ENCODE results near the gene RAPGEF1. TPM values are rescaled to one million over a fixed set of nuclear protein-coding genes. Genes with fewer than 3 reads are reported as not detected.
"Not testable (repeated sequence)": the region's sequence is repeated elsewhere in the genome, so short reads cannot be mapped to it uniquely, and the experiment has no call there.

RAPGEF1 gene
- total RNA-seq, 2 donors from 2014 or later, result 45.8 to 105 TPM

DNA sequence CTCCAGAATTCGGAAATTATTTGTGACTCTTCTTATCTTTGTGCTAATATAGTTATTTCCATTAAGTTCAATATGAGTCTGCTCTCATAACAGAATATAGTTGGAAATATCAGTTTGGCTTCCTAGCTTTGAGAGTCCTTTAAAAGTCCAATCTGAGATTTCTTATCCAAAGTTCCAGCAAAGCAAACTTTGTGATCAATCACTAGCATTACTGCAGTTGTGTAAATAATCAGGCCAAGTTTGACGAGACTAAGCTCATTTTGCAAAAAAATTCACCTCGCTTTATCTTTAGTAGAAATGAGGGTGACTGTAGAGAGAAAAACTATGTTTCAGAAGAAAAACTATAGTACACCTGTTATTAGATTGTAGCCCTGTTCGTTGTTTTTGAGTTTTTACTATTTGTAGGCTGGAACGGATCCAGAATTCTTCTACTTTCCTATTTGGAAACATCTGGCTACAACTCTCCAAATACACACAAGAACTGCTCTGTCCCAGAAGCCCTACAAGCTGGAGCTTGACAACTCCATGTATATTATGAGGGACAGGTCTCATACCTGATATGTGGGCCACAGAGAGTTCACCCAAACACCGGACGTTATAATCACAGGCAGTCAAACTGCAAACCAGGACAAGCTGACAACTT, 47.8 kb downstream of the RAPGEF1 start:
- Mint-ChIP-seq H3K36me3 (no peaks in the 10 kb centered on the region), H3K27ac (no peak overlapping the region), H3K9me3 (no peaks in the 10 kb centered on the region)
- DNase-seq (ENCODE audit: low spot score in 2 of 2) (no peak), ATAC-seq (no peak)

DNA sequence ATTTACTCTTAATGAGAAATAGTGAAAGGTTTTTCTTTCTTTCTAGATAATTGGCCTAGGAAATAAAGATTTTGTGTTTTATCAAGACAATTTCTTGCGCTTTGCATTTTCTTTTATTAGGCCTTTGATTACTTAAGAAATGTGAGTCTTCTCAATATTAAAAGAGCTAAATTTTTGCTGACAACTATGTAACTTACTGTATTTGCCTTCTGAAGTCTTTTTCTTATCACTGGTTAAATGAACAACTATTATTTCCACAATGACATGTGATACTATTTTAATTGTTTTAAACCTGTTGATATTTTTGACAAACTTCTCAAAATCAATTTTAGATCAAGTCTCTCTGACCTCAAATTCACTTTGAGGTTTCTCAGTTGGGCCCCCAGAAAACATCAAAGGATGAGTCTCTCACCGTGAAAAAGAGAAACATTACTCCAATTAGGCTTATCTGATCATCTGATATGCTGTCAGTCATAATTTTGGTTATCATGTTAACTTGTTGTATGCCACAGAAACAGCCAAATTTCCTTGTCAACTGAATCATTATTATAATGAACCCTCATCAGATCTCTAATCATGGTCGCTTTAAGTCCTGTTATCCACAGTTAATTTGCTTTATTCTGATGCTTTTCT, 48.8 kb downstream of the RAPGEF1 start:
- DNase-seq (ENCODE audit: low spot score in 2 of 2) (no peak), ATAC-seq (no peak)
- no peaks in the 10 kb centered on the region for H3K9me3 Mint-ChIP-seq
- no peaks in the 10 kb centered on the region for H3K36me3 Mint-ChIP-seq
- peak overlapping the region; percentile 8 to 17 for H3K27ac Mint-ChIP-seq

- Mint-ChIP-seq H3K9me3 (no peaks in the 10 kb centered on the region), H3K36me3 (no peaks in the 10 kb centered on the region), H3K27ac (peak overlapping the region in 1 of 2 donors; percentile 39)
- ATAC-seq, result no peak
- no peak for DNase-seq (ENCODE audit: low spot score in 2 of 2)
Measured at GRCh38 chr9:131690462-131690861, 49.4 kb downstream of the RAPGEF1 start.

GRCh38 chr9:131688377-131688776, 51.5 kb downstream of the RAPGEF1 start:
- DNase-seq (ENCODE audit: low spot score in 2 of 2), result no peak
- ATAC-seq, result no peak
- Mint-ChIP-seq H3K27ac (no peak overlapping the region), H3K9me3 (no peaks in the 10 kb centered on the region), H3K36me3 (no peaks in the 10 kb centered on the region)

- Mint-ChIP-seq H3K36me3 (no peaks in the 10 kb centered on the region), H3K27ac (peak overlapping the region in 1 of 2 donors; percentile 59), H3K9me3 (no peaks in the 10 kb centered on the region)
Measured at GRCh38 chr9:131685753-131686706, 53.8 kb downstream of the RAPGEF1 start.

DNA sequence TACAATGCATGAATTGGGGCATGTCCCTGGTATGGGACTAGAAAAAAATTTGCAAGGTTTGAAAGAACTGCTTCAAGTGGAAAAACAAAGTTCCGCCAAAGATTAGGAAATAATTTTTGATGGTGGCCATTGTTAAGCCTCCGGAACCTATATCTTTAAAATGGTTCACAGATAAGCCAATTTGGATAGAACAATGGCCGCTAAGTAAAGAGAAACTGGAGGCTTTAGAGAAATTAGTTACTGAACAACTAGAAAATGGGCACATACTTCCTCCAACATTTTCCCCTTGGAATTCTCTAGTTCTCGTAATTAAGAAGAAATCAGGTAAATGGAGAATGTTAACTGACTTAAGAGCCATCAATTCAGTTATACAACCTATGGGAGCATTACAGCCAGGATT, 56.8 kb downstream of the RAPGEF1 start:
- not testable (repeated sequence) for H3K36me3 Mint-ChIP-seq; ATAC-seq; H3K9me3 Mint-ChIP-seq; DNase-seq (ENCODE audit: low spot score in 2 of 2); H3K27ac Mint-ChIP-seq

More at GRCh38 chr9:131685753-131686706, 53.8 kb downstream of the RAPGEF1 start:
- ATAC-seq (no peak), DNase-seq (ENCODE audit: low spot score in 2 of 2) (no peak)

DNA sequence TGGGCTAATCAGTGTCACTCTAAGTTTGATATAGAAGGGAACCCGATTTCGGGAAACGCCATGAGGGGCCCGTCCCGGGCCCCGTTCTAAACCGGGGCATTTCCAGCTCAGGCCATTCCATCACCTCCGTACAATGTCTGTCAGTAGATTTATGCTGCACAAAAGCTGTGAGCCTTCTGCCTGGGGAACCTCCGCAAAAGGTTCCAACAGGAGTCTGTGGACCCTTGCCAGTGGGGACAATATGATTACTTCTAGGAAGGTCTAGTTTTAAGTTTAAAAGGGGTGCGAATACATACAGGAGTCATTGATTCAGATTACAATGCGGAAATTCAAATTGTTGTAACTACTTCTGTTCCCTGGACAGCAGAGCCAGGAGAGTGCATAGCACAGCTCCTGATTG, 57.6 kb downstream of the RAPGEF1 start:
- DNase-seq (ENCODE audit: low spot score in 2 of 2), result no peak
- ATAC-seq, result no peak
- Mint-ChIP-seq H3K36me3 (no peaks in the 10 kb centered on the region), H3K9me3 (no peaks in the 10 kb centered on the region), H3K27ac (peak overlapping the region in 1 of 2 donors; percentile 78)

GRCh38 chr9:131681826-131682225, 58.0 kb downstream of the RAPGEF1 start:
- not testable (repeated sequence) for H3K27ac Mint-ChIP-seq; DNase-seq (ENCODE audit: low spot score in 2 of 2); H3K36me3 Mint-ChIP-seq; ATAC-seq; H3K9me3 Mint-ChIP-seq

GRCh38 chr9:131681108-131681507, 58.8 kb downstream of the RAPGEF1 start:
- H3K27ac Mint-ChIP-seq; ATAC-seq; H3K36me3 Mint-ChIP-seq; DNase-seq (ENCODE audit: low spot score in 2 of 2); H3K9me3 Mint-ChIP-seq: not testable (repeated sequence)

- Mint-ChIP-seq H3K9me3 (no peaks in the 10 kb centered on the region), H3K36me3 (peaks cover 0 to 10% of the 10 kb centered on the region in 2 donors), H3K27ac (peak overlapping the region in 1 of 2 donors; percentile 98)
- DNase-seq (ENCODE audit: low spot score in 2 of 2) (no peak), ATAC-seq (no peak)
Measured at GRCh38 chr9:131679261-131680020, 60.4 kb downstream of the RAPGEF1 start.

GRCh38 chr9:131678499-131679111, 61.3 kb downstream of the RAPGEF1 start:
- ATAC-seq (peak; percentile 100), DNase-seq (ENCODE audit: low spot score in 2 of 2) (peak; percentile 71 to 85)
- H3K36me3 Mint-ChIP-seq, result peaks cover 0 to 10% of the 10 kb centered on the region in 2 donors
- no peaks in the 10 kb centered on the region for H3K9me3 Mint-ChIP-seq
- H3K27ac Mint-ChIP-seq, result peak overlapping the region; percentile 85 to 98

DNA sequence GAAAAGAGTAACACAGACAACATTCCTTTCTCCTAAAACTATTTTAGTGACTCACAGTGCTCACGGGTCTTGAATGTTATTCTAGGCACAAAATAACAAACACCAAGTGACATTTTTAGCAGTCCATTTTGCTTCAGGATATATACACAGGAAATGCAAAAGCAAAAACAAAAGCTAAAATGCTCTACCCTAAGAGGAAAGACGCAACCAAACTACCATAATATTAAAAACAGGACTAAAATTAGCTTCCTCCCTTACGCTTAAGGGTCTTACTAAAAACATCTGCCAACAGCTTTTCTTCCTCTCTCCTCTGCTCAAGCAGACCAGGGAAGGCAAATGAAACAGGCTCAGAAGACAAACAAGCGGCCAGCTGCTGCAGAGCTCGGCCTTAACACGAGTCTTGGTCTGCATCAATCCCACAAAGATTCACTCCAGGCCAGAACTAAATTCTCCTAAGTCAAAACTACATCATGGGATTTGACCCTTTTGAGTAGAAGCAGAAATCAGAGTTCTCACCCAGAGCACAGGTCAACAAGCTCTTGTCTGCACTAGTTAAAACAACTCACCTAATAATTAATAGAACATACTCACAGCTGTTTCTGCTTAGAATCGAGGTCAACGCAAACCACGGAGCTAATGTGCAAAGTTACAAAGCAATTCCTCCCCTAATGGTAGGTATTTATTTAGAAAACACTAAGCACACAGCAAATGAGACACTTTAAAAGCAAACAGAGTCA, 62.3 kb downstream of the RAPGEF1 start:
- no peak for DNase-seq (ENCODE audit: low spot score in 2 of 2)
- ATAC-seq, result no peak
- H3K9me3 Mint-ChIP-seq, result no peaks in the 10 kb centered on the region
- peak overlapping the region; percentile 85 to 98 for H3K27ac Mint-ChIP-seq
- H3K36me3 Mint-ChIP-seq, result peaks cover 0 to 10% of the 10 kb centered on the region in 2 donors

DNA sequence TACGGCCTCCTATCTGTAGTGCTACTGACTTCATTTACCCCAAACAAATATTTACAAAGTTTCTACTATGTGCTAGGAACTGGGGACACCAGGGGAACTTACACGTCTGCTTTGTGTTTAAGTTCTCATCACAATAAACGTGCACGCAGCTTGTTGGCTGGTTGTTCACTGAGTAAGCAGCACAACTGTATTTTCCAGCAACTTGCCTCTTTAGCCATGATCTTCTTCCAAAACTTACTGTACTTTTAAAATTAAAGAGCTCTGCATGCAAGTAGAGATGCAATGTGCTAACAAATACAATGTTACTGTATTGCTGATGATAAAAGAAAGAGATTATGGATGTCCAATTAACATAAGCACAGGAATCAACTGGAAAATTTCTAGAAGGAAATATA, 62.8 kb downstream of the RAPGEF1 start:
- Mint-ChIP-seq H3K36me3 (peaks cover 0 to 10% of the 10 kb centered on the region in 2 donors), H3K9me3 (no peaks in the 10 kb centered on the region), H3K27ac (peak overlapping the region in 1 of 2 donors; percentile 85)
- ATAC-seq (no peak), DNase-seq (ENCODE audit: low spot score in 2 of 2) (no peak)

DNA sequence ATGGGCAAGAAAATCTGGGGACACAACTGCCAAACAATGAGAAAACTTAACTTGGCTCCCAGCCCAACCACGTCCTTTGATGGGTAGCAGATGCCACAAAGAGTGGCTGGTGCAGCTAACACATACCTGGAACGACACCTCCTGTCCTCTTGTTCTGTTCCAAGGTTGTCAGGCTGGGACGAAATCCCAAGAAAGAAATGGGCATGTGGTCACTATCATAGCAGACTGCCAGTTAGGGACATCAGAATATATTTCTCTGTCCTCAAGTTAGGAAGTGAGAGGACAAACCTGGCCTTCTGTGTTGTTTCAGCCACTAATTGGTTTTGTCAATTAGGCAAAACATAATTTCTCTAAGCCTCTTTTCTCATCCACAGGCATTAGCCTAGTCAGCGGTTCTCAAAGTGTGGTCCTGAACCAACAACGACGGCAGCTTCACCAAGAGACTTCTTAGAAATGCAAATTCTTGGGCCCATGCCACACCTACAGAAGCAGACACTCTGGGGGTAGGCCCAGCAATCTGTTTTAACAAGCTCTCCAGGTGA, 63.4 kb downstream of the RAPGEF1 start:
- H3K27ac Mint-ChIP-seq, result peak overlapping the region; percentile 79 to 85
- no peaks in the 10 kb centered on the region for H3K9me3 Mint-ChIP-seq
- peaks cover 0 to 12% of the 10 kb centered on the region in 2 donors for H3K36me3 Mint-ChIP-seq
- ATAC-seq, result no peak
- no peak for DNase-seq (ENCODE audit: low spot score in 2 of 2)

- Mint-ChIP-seq H3K36me3 (peaks cover 0 to 21% of the 10 kb centered on the region in 2 donors), H3K9me3 (no peaks in the 10 kb centered on the region), H3K27ac (peak overlapping the region; percentile 79 to 85)
- ATAC-seq (no peak), DNase-seq (ENCODE audit: low spot score in 2 of 2) (no peak)
Measured at GRCh38 chr9:131675437-131676022, 64.3 kb downstream of the RAPGEF1 start.

Measured in activated naive CD4-positive, alpha-beta T cell treated with anti-CD3 and anti-CD28 coated beads, Interleukin-2, amount 50 U/mL, for 72 hours (primary cell).